DND-41 (cell line): ENCODE results near the gene C17orf50.

Experiments
- ATAC-seq: fragments of 200-7000 bp; cut with Tn5 transposase; 3 replicates; pipeline ENCODE4 v1.9.1; 2021; ENCODE audit warnings: low read depth; ENCODE audit not compliant: insufficient read depth
- DNase-seq: peaks from one replicate; pipeline ENCODE4 v3.0.0-alpha.2; 2020
- H2AFZ ChIP-seq: 2 replicates; pipeline ENCODE4 v1.6.0; 2012; ENCODE audit warnings: low read depth, low read length
- H3K27ac ChIP-seq: 2 replicates; pipeline ENCODE4 v1.5.1; 2012; ENCODE audit warnings: low read length, inconsistent platforms
- H3K27me3 ChIP-seq: fragments of 200-600 bp; sonication (generic); 2 replicates; pipeline ENCODE4 v1.6.0; 2012; ENCODE audit warnings: low read length, mild to moderate bottlenecking, inconsistent platforms; ENCODE audit not compliant: insufficient read depth, poor library complexity
- H3K36me3 ChIP-seq: 2 replicates; pipeline ENCODE4 v1.5.1; 2012; ENCODE audit warnings: low read length, inconsistent platforms; ENCODE audit not compliant: insufficient read depth
- H3K4me1 ChIP-seq: 2 replicates; pipeline ENCODE4 v1.5.1; 2012; ENCODE audit warnings: mild to moderate bottlenecking, low read length; ENCODE audit not compliant: insufficient read depth
- H3K4me2 ChIP-seq: 2 replicates; pipeline ENCODE4 v1.6.0; 2012; ENCODE audit warnings: mild to moderate bottlenecking, moderate library complexity, low read length, inconsistent platforms; ENCODE audit not compliant: insufficient read depth
- H3K4me3 ChIP-seq, 2 experiments: fragments of 200-600 bp in 1 of 2; shearing (Covaris generic) in 1 of 2; 2 replicates each; pipeline ENCODE4 v1.5.1; 2012 to 2016; ENCODE audit warnings: inconsistent platforms in 2 of 2, low read length in 2 of 2, mild to moderate bottlenecking in 2 of 2, low read depth in 1 of 2, moderate library complexity in 1 of 2
- H3K79me2 ChIP-seq: 2 replicates; pipeline ENCODE4 v1.6.0; 2012; ENCODE audit warnings: low read length, inconsistent platforms; ENCODE audit not compliant: insufficient read depth
- H3K9ac ChIP-seq: 2 replicates; pipeline ENCODE4 v1.6.0; 2012; ENCODE audit warnings: low read depth, mild to moderate bottlenecking, inconsistent platforms, low read length, moderate library complexity
- H3K9me3 ChIP-seq: 2 replicates; pipeline ENCODE4 v1.5.1; 2012; ENCODE audit warnings: low read length, moderate library complexity, mild to moderate bottlenecking, inconsistent platforms; ENCODE audit not compliant: insufficient read depth, severe bottlenecking
- H4K20me1 ChIP-seq: 2 replicates; pipeline ENCODE4 v1.6.0; 2012; ENCODE audit warnings: low read length; ENCODE audit not compliant: insufficient read depth
- EZH2 ChIP-seq: IDR thresholded peaks from 3 replicates; pipeline ENCODE4 v1.6.1; 2012; ENCODE audit warnings: borderline replicate concordance, low read depth, mild to moderate bottlenecking, moderate library complexity, low read length, inconsistent platforms; ENCODE audit not compliant: severe bottlenecking
- TF ChIP-seq, protein P1 (sequence below): IDR thresholded peaks from 2 replicates; pipeline ENCODE4 v1.5.1; 2012; ENCODE audit warnings: borderline replicate concordance, low read length, moderate library complexity, mild to moderate bottlenecking; ENCODE audit not compliant: poor library complexity, severe bottlenecking; ENCODE audit errors: extremely low read depth

C17orf50 gene

GRCh38 chr17:35723735-35724134 lies 37.0 kb upstream of the C17orf50 start:
- Histone ChIP-seq H3K36me3 (peaks cover 63% of the 10 kb centered on the region), H3K4me1 (no peaks in the 10 kb centered on the region), H3K4me3 (no peak overlapping the region), H3K9me3 (no peaks in the 10 kb centered on the region), H3K79me2 (no peaks in the 10 kb centered on the region), H3K4me2 (no peak overlapping the region), H2AFZ (no peak overlapping the region), H3K9ac (no peak overlapping the region), H3K27ac (no peak overlapping the region), H3K27me3 (no peaks in the 10 kb centered on the region), H4K20me1 (peaks cover 3% of the 10 kb centered on the region; the same call in 1 of the 2 replicates)
- DNase-seq: no peak
- ATAC-seq: no peak
- no peak for TF ChIP-seq EZH2
- TF ChIP-seq, protein P1, sequence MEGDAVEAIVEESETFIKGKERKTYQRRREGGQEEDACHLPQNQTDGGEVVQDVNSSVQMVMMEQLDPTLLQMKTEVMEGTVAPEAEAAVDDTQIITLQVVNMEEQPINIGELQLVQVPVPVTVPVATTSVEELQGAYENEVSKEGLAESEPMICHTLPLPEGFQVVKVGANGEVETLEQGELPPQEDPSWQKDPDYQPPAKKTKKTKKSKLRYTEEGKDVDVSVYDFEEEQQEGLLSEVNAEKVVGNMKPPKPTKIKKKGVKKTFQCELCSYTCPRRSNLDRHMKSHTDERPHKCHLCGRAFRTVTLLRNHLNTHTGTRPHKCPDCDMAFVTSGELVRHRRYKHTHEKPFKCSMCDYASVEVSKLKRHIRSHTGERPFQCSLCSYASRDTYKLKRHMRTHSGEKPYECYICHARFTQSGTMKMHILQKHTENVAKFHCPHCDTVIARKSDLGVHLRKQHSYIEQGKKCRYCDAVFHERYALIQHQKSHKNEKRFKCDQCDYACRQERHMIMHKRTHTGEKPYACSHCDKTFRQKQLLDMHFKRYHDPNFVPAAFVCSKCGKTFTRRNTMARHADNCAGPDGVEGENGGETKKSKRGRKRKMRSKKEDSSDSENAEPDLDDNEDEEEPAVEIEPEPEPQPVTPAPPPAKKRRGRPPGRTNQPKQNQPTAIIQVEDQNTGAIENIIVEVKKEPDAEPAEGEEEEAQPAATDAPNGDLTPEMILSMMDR: no peak

DNA sequence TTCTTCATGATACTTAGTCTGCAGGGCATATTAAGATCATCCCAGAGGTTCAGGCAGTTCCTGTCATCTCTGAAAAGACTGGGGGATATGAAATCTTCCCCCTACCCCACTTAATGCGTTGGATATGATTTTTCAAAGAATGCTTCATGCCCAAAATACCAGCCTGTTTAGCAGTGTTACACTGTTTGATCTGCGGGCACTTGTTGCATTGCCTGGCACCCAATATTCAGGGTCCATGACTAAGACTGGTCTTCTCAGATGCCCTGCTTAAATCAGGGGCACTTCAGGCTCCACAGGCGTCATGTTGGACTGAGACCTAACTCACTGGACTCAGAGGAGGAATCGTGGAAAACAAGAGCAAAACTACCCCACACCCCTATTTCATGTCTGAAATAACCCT lies 35.6 kb upstream of the C17orf50 start:
- ATAC-seq (no peak), DNase-seq (no peak)
- Histone ChIP-seq H3K79me2 (no peaks in the 10 kb centered on the region), H3K4me3 (no peak overlapping the region), H4K20me1 (peaks cover 3% of the 10 kb centered on the region; the same call in 1 of the 2 replicates), H3K9me3 (no peaks in the 10 kb centered on the region), H2AFZ (no peak overlapping the region), H3K9ac (no peak overlapping the region), H3K4me1 (no peaks in the 10 kb centered on the region), H3K27ac (no peak overlapping the region), H3K4me2 (no peak overlapping the region), H3K27me3 (no peaks in the 10 kb centered on the region), H3K36me3 (peaks cover 52% of the 10 kb centered on the region)
- TF ChIP-seq EZH2: no peak
- TF ChIP-seq, protein P1: no peak

DNA sequence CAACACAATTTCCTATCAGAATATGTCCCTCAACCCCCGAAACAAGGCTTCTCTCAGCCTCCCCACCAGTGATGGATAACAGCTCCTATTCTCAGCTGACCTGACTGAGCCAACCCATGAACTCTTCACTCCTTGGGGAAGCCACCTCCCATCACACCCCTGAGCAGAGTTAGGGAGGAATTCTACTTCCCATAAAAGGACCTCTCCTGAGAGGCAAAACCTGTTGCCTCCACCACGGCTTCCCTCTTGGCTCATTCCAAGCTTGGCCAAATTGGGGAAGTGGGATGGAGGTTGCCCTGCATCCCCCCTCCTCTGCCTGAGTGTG lies 34.9 kb upstream of the C17orf50 start:
- Histone ChIP-seq H3K9me3 (no peaks in the 10 kb centered on the region), H3K36me3 (peaks cover 51% of the 10 kb centered on the region), H4K20me1 (peaks cover 3% of the 10 kb centered on the region; the same call in 1 of the 2 replicates), H3K4me3 (no peak overlapping the region), H3K4me2 (no peak overlapping the region), H3K27ac (no peak overlapping the region), H3K79me2 (no peaks in the 10 kb centered on the region), H3K27me3 (no peaks in the 10 kb centered on the region), H3K4me1 (peaks cover under 1% of the 10 kb centered on the region; the same call in 1 of the 2 replicates), H2AFZ (no peak overlapping the region), H3K9ac (no peak overlapping the region)
- no peak for TF ChIP-seq EZH2
- TF ChIP-seq, protein P1: no peak
- ATAC-seq (no peak), DNase-seq (no peak)

DNA sequence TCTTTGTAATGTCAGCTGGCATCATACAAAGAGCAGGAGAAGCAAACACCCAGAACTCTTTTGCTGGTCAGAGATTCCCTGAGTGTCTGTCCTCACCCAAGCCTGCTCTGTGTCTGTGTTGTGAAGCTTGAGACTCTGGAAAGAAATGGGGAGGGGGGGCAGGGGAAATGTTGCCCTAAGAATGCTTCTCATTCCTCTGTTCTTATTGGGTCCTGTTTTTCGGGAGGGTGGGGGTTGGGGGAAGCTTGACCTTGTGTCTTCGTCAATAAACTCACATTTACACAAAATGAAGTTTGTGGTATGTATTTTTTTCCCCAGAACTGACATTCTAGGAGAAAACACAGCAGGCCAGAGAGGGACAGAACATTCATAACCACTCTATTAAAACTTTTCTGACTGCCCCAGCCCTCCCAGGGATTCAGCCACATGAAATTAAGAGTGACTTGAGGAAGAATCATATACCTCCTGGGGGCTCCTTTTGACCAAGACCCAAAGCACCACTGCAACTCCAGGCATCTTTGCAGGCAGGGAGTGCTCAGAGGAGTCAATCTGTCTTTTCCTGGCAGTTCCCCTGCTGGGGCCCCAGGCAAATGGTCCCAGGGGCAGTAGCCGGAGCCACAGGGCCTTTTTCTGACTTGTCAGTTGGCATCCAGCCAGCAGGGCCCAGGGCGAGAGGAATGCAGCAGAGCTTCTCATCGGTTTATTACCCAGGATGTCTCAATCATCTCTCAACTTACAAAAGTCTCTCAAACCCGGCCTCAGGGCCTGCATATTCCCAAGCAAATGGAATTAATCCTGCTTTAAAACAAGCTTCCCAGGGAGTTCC lies 34.3 kb upstream of the C17orf50 start:
- ATAC-seq (no peak), DNase-seq (no peak)
- Histone ChIP-seq H2AFZ (no peak overlapping the region), H3K4me3 (no peak overlapping the region), H3K27ac (no peak overlapping the region), H3K4me2 (no peak overlapping the region), H4K20me1 (peaks cover 3% of the 10 kb centered on the region; the same call in 1 of the 2 replicates), H3K4me1 (peaks cover 6% of the 10 kb centered on the region), H3K9me3 (no peaks in the 10 kb centered on the region), H3K79me2 (no peaks in the 10 kb centered on the region), H3K36me3 (peaks cover 47% of the 10 kb centered on the region), H3K27me3 (no peaks in the 10 kb centered on the region), H3K9ac (no peak overlapping the region)
- TF ChIP-seq, protein P1: no peak
- TF ChIP-seq EZH2: no peak
